Measurements from ENCODE around the gene RBMS3. TPM values are rescaled to one million over a fixed set of nuclear protein-coding genes. Genes with fewer than 3 reads are reported as not detected.

Gene RBMS3
- total and polyA plus RNA-seq, 2 experiments from 2014 or later, result 3.2 to 7.4 TPM

DNA sequence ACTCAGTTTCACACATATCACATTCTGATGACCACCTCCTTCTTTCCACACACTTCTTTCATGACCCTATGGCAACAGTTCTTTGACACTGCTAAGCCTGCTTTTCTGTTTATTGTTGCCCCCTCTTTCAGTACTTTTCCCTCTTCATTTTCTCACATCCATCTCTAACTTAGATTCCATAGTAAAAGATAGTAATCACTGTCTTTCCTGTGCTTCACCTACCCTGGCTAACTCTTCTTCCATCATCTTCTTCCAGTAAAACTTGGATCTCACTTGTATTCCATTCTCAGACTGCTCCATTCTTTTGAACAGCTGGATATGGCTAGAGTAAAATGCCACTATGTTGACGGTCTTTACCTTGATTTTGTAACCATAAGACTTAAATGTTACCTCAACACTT is 692.9 kb downstream of the RBMS3 start:
- no peaks in the 10 kb centered on the region for H3K79me2 ChIP-seq (replicated peaks; ENCODE audit: insufficient read depth)
- no peaks in the 10 kb centered on the region for H3K27me3 ChIP-seq (ENCODE audit: insufficient read depth)
- no peaks in the 10 kb centered on the region for H3K27me3 Mint-ChIP-seq (ENCODE audit: insufficient read depth, low read depth, poor library complexity)
- ATAC-seq (no peak), DNase-seq (ENCODE audit: low spot score) (no peak)
- no peaks in the 10 kb centered on the region for H4K20me1 ChIP-seq (replicated peaks; ENCODE audit: insufficient read depth)
- no peaks in the 10 kb centered on the region for H3F3A ChIP-seq (replicated peaks; ENCODE audit: low read depth)
- H3K9me2 ChIP-seq (ENCODE audit: insufficient read depth), result peaks cover 4% of the 10 kb centered on the region; the same call in 1 of the 2 replicates
- H2AFZ ChIP-seq, result no peak overlapping the region
- peaks cover 2% of the 10 kb centered on the region; the same call in 1 of the 3 replicates for H3K9me3 Mint-ChIP-seq
- no peak for TF ChIP-seq CREB1 (CRISPR knock-in tag; IDR thresholded peaks at IDR 0.05; ENCODE audit: low read depth)
- TF ChIP-seq ZNF114 (CRISPR knock-in tag; IDR thresholded peaks at IDR 0.05), result no peak
- no peak for TF ChIP-seq STAT1 (IDR thresholded peaks at IDR 0.05; ENCODE audit: unreplicated experiment)
- TF ChIP-seq POLR2AphosphoS5 (IDR thresholded peaks at IDR 0.05; ENCODE audit: low read depth), result no peak
- no peak for TF ChIP-seq NANOG (IDR thresholded peaks at IDR 0.05; ENCODE audit: borderline replicate concordance)
- TF ChIP-seq, protein P1, sequence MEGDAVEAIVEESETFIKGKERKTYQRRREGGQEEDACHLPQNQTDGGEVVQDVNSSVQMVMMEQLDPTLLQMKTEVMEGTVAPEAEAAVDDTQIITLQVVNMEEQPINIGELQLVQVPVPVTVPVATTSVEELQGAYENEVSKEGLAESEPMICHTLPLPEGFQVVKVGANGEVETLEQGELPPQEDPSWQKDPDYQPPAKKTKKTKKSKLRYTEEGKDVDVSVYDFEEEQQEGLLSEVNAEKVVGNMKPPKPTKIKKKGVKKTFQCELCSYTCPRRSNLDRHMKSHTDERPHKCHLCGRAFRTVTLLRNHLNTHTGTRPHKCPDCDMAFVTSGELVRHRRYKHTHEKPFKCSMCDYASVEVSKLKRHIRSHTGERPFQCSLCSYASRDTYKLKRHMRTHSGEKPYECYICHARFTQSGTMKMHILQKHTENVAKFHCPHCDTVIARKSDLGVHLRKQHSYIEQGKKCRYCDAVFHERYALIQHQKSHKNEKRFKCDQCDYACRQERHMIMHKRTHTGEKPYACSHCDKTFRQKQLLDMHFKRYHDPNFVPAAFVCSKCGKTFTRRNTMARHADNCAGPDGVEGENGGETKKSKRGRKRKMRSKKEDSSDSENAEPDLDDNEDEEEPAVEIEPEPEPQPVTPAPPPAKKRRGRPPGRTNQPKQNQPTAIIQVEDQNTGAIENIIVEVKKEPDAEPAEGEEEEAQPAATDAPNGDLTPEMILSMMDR (conservative IDR thresholded peaks at IDR 0.05; ENCODE audit: low read depth in 2 of 2), result no peak
- TF ChIP-seq EZH2phosphoT487 (IDR thresholded peaks at IDR 0.05; ENCODE audit: unreplicated experiment), result no peak
- TF ChIP-seq, protein P2, sequence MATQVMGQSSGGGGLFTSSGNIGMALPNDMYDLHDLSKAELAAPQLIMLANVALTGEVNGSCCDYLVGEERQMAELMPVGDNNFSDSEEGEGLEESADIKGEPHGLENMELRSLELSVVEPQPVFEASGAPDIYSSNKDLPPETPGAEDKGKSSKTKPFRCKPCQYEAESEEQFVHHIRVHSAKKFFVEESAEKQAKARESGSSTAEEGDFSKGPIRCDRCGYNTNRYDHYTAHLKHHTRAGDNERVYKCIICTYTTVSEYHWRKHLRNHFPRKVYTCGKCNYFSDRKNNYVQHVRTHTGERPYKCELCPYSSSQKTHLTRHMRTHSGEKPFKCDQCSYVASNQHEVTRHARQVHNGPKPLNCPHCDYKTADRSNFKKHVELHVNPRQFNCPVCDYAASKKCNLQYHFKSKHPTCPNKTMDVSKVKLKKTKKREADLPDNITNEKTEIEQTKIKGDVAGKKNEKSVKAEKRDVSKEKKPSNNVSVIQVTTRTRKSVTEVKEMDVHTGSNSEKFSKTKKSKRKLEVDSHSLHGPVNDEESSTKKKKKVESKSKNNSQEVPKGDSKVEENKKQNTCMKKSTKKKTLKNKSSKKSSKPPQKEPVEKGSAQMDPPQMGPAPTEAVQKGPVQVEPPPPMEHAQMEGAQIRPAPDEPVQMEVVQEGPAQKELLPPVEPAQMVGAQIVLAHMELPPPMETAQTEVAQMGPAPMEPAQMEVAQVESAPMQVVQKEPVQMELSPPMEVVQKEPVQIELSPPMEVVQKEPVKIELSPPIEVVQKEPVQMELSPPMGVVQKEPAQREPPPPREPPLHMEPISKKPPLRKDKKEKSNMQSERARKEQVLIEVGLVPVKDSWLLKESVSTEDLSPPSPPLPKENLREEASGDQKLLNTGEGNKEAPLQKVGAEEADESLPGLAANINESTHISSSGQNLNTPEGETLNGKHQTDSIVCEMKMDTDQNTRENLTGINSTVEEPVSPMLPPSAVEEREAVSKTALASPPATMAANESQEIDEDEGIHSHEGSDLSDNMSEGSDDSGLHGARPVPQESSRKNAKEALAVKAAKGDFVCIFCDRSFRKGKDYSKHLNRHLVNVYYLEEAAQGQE (IDR thresholded peaks at IDR 0.05; ENCODE audit: unreplicated experiment), result no peak
- TF ChIP-seq JUNB (IDR thresholded peaks at IDR 0.05; ENCODE audit: unreplicated experiment), result no peak
- TF ChIP-seq, protein P3, sequence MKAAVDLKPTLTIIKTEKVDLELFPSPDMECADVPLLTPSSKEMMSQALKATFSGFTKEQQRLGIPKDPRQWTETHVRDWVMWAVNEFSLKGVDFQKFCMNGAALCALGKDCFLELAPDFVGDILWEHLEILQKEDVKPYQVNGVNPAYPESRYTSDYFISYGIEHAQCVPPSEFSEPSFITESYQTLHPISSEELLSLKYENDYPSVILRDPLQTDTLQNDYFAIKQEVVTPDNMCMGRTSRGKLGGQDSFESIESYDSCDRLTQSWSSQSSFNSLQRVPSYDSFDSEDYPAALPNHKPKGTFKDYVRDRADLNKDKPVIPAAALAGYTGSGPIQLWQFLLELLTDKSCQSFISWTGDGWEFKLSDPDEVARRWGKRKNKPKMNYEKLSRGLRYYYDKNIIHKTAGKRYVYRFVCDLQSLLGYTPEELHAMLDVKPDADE (IDR thresholded peaks at IDR 0.05), result no peak
- no peak for TF ChIP-seq ZNF331 (CRISPR knock-in tag; IDR thresholded peaks at IDR 0.05; ENCODE audit: low read depth)
- no peak for TF ChIP-seq EZH2 (IDR thresholded peaks at IDR 0.05; ENCODE audit: low read depth, unreplicated experiment)
- no peak overlapping the region for H3K27ac Mint-ChIP-seq
- peaks cover 33% of the 10 kb centered on the region for H3K4me1 Mint-ChIP-seq
- no peak overlapping the region for H3K27ac ChIP-seq (ENCODE audit: low read depth)
- H3K4me2 ChIP-seq, result peak overlapping the region; percentile 58
- H3K36me3 Mint-ChIP-seq (ENCODE audit: low read depth), result peaks cover 7% of the 10 kb centered on the region; the same call in 1 of the 3 replicates
- H3K36me3 ChIP-seq (ENCODE audit: insufficient read depth), result no peaks in the 10 kb centered on the region
- no peak overlapping the region for H3K4me3 Mint-ChIP-seq
- H3K4me1 ChIP-seq (ENCODE audit: insufficient read depth), result peaks cover 34% of the 10 kb centered on the region
- H3K4me3 ChIP-seq, result no peak overlapping the region
